DOHH2 (cell line): ENCODE results near the gene GPX2.

ENCODE experiments used
- H3F3A ChIP-seq: fragments of 200-600 bp; sonication (generic), shearing (Covaris generic); 2 replicates; pipeline ENCODE4 v1.6.0; 2016; ENCODE audit warnings: antibody characterized with exemption, mild to moderate bottlenecking; ENCODE audit not compliant: control insufficient read depth, insufficient read depth
- H3K27ac ChIP-seq: fragments of 200-600 bp; sonication (generic); 2 replicates; pipeline ENCODE4 v1.5.1; 2014; ENCODE audit warnings: low read depth, mild to moderate bottlenecking, low read length, moderate library complexity
- H3K27me3 ChIP-seq: fragments of 200-600 bp; sonication (generic); 2 replicates; pipeline ENCODE4 v1.6.1; 2014; ENCODE audit warnings: mild to moderate bottlenecking, low read length, mixed read lengths; ENCODE audit not compliant: control insufficient read depth
- H3K36me3 ChIP-seq: fragments of 200-600 bp; sonication (generic); 2 replicates; pipeline ENCODE4 v1.6.1; 2014; ENCODE audit warnings: mild to moderate bottlenecking, low read length, moderate library complexity, mixed read lengths; ENCODE audit not compliant: control insufficient read depth
- H3K4me1 ChIP-seq: fragments of 200-600 bp; sonication (generic); 2 replicates; pipeline ENCODE4 v1.6.1; 2014; ENCODE audit warnings: mild to moderate bottlenecking, low read length, mixed read lengths; ENCODE audit not compliant: control insufficient read depth
- H3K4me2 ChIP-seq: fragments of 200-600 bp; sonication (generic); 2 replicates; pipeline ENCODE4 v1.6.0; 2014; ENCODE audit warnings: mild to moderate bottlenecking, low read length, moderate library complexity
- H3K4me3 ChIP-seq: fragments of 200-600 bp; sonication (generic); 2 replicates; pipeline ENCODE4 v1.5.1; 2014; ENCODE audit warnings: mild to moderate bottlenecking, low read length, mixed read lengths
- H3K79me2 ChIP-seq: fragments of 200-600 bp; sonication (generic); 2 replicates; pipeline ENCODE4 v1.6.1; 2014; ENCODE audit warnings: mild to moderate bottlenecking, low read length, mixed read lengths; ENCODE audit not compliant: control insufficient read depth
- H3K9me2 ChIP-seq: fragments of 200-600 bp; sonication (generic); replicated peaks from 2 replicates; pipeline ENCODE4 v1.6.1; 2014; ENCODE audit warnings: mild to moderate bottlenecking, low read length, mixed read lengths; ENCODE audit not compliant: control insufficient read depth
- H3K9me3 ChIP-seq: fragments of 200-600 bp; sonication (generic); 2 replicates; pipeline ENCODE4 v1.6.1; 2014; ENCODE audit warnings: antibody characterized with exemption, low read length, mixed read lengths; ENCODE audit not compliant: control insufficient read depth, insufficient read depth
- H4K20me1 ChIP-seq: fragments of 200-600 bp; sonication (generic); 2 replicates; pipeline ENCODE4 v1.6.0; 2014; ENCODE audit warnings: low read depth, mild to moderate bottlenecking, antibody characterized with exemption, low read length, moderate library complexity; ENCODE audit not compliant: control insufficient read depth, insufficient read depth
- CTCF ChIP-seq: fragments of 200-600 bp; sonication (generic); IDR thresholded peaks from one replicate; pipeline ENCODE4 v1.5.1; 2014; ENCODE audit warnings: antibody characterized with exemption, mild to moderate bottlenecking, low read depth, low read length; ENCODE audit not compliant: poor library complexity, severe bottlenecking
- EZH2phosphoT487 ChIP-seq: fragments of 200-600 bp; sonication (generic); IDR thresholded peaks from 2 replicates; pipeline ENCODE4 v1.6.1; 2017; ENCODE audit warnings: borderline replicate concordance, mild to moderate bottlenecking, antibody characterized with exemption, low read length, moderate library complexity, mixed read lengths

Gene GPX2

GRCh38 chr14:64932231-64932630 lies 10.3 kb downstream of the GPX2 start:
- TF ChIP-seq EZH2phosphoT487 (no peak), CTCF (no peak)
- H3F3A ChIP-seq: no peaks in the 10 kb centered on the region
- no peak overlapping the region for H3K4me2 ChIP-seq
- H3K27ac ChIP-seq: no peak overlapping the region
- no peaks in the 10 kb centered on the region for H4K20me1 ChIP-seq
- no peaks in the 10 kb centered on the region for H3K9me2 ChIP-seq
- H3K36me3 ChIP-seq: peaks cover 78% of the 10 kb centered on the region
- H3K4me3 ChIP-seq: no peak overlapping the region
- H3K4me1 ChIP-seq: peaks cover 14% of the 10 kb centered on the region
- no peaks in the 10 kb centered on the region for H3K9me3 ChIP-seq
- H3K27me3 ChIP-seq: no peaks in the 10 kb centered on the region
- peaks cover 9% of the 10 kb centered on the region; the same call in 1 of the 2 replicates for H3K79me2 ChIP-seq

GRCh38 chr14:64931123-64931522 lies 11.4 kb downstream of the GPX2 start:
- H3F3A ChIP-seq: no peaks in the 10 kb centered on the region
- no peaks in the 10 kb centered on the region for H4K20me1 ChIP-seq
- no peak overlapping the region for H3K27ac ChIP-seq
- H3K4me1 ChIP-seq: peaks cover 23% of the 10 kb centered on the region
- peaks cover 87% of the 10 kb centered on the region for H3K36me3 ChIP-seq
- H3K27me3 ChIP-seq: no peaks in the 10 kb centered on the region
- H3K9me2 ChIP-seq: no peaks in the 10 kb centered on the region
- no peak overlapping the region for H3K4me3 ChIP-seq
- TF ChIP-seq CTCF (no peak), EZH2phosphoT487 (no peak)
- H3K4me2 ChIP-seq: no peak overlapping the region
- H3K79me2 ChIP-seq: peaks cover 14% of the 10 kb centered on the region
- H3K9me3 ChIP-seq: no peaks in the 10 kb centered on the region

- peaks cover 92% of the 10 kb centered on the region for H3K36me3 ChIP-seq
- H3K4me3 ChIP-seq: no peak overlapping the region
- H3F3A ChIP-seq: no peaks in the 10 kb centered on the region
- H3K4me1 ChIP-seq: peaks cover 23% of the 10 kb centered on the region
- H3K27me3 ChIP-seq: no peaks in the 10 kb centered on the region
- no peaks in the 10 kb centered on the region for H4K20me1 ChIP-seq
- H3K79me2 ChIP-seq: peaks cover 14% of the 10 kb centered on the region
- no peak for TF ChIP-seq CTCF
- H3K9me2 ChIP-seq: no peaks in the 10 kb centered on the region
- H3K9me3 ChIP-seq: no peaks in the 10 kb centered on the region
- H3K27ac ChIP-seq: no peak overlapping the region
- no peak overlapping the region for H3K4me2 ChIP-seq
Measured at GRCh38 chr14:64930085-64930843, 12.3 kb downstream of the GPX2 start.
